PFSK-1 (cell line): ENCODE measurements around the gene LRRC8A.

Experiments
- FOXP2 ChIP-seq: optimal IDR thresholded peaks from 2 replicates; pipeline ENCODE3; 2011; ENCODE audit warnings: borderline replicate concordance, control low read depth, inconsistent platforms; ENCODE audit not compliant: insufficient read depth; ENCODE audit errors: extremely low read length, extremely low read depth
- POLR2AphosphoS5 ChIP-seq: IDR thresholded peaks from 2 replicates; pipeline ENCODE4 v1.6.1; 2012; ENCODE audit warnings: low read depth, mild to moderate bottlenecking, control low read depth, low read length, moderate library complexity
- SIN3A ChIP-seq: IDR thresholded peaks from 2 replicates; pipeline ENCODE4 v1.6.1; 2012; ENCODE audit warnings: mild to moderate bottlenecking, low read length, moderate library complexity, borderline replicate concordance; ENCODE audit not compliant: insufficient read depth
- TAF1 ChIP-seq: IDR thresholded peaks from 2 replicates; pipeline ENCODE4 v1.6.1; 2012; ENCODE audit warnings: low read length, control low read depth, borderline replicate concordance; ENCODE audit not compliant: insufficient read depth
- TF ChIP-seq, protein P1 (sequence below), 2 experiments: IDR thresholded peaks; 2 replicates each; pipeline versions ENCODE4 v1.6.1 to v1.8.0; 2011 to 2012; ENCODE audit warnings: low read depth in 2 of 2, low read length in 2 of 2, control low read depth in 1 of 2, inconsistent platforms in 1 of 2, mild to moderate bottlenecking in 1 of 2, moderate library complexity in 1 of 2; ENCODE audit not compliant: insufficient read depth in 1 of 2

LRRC8A gene

GRCh38 chr9:128912270-128912853 is 30.4 kb downstream of the LRRC8A start:
- TF ChIP-seq, protein P1, sequence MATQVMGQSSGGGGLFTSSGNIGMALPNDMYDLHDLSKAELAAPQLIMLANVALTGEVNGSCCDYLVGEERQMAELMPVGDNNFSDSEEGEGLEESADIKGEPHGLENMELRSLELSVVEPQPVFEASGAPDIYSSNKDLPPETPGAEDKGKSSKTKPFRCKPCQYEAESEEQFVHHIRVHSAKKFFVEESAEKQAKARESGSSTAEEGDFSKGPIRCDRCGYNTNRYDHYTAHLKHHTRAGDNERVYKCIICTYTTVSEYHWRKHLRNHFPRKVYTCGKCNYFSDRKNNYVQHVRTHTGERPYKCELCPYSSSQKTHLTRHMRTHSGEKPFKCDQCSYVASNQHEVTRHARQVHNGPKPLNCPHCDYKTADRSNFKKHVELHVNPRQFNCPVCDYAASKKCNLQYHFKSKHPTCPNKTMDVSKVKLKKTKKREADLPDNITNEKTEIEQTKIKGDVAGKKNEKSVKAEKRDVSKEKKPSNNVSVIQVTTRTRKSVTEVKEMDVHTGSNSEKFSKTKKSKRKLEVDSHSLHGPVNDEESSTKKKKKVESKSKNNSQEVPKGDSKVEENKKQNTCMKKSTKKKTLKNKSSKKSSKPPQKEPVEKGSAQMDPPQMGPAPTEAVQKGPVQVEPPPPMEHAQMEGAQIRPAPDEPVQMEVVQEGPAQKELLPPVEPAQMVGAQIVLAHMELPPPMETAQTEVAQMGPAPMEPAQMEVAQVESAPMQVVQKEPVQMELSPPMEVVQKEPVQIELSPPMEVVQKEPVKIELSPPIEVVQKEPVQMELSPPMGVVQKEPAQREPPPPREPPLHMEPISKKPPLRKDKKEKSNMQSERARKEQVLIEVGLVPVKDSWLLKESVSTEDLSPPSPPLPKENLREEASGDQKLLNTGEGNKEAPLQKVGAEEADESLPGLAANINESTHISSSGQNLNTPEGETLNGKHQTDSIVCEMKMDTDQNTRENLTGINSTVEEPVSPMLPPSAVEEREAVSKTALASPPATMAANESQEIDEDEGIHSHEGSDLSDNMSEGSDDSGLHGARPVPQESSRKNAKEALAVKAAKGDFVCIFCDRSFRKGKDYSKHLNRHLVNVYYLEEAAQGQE (IDR thresholded peaks at IDR 0.05; ENCODE audit: insufficient read depth in 1 of 2, low read depth in 2 of 2, low read length in 2 of 2) = no peak
- TF ChIP-seq POLR2AphosphoS5 (no peak), FOXP2 (no peak), TAF1 (no peak), SIN3A (no peak)

GRCh38 chr9:128913048-128913900 is 31.3 kb downstream of the LRRC8A start:
- no peak for TF ChIP-seq POLR2AphosphoS5
- TF ChIP-seq, protein P1 (IDR thresholded peaks at IDR 0.05; ENCODE audit: insufficient read depth in 1 of 2, low read depth in 2 of 2, low read length in 2 of 2) = no peak
- TF ChIP-seq TAF1 = no peak
- no peak for TF ChIP-seq FOXP2
- TF ChIP-seq SIN3A = no peak

DNA sequence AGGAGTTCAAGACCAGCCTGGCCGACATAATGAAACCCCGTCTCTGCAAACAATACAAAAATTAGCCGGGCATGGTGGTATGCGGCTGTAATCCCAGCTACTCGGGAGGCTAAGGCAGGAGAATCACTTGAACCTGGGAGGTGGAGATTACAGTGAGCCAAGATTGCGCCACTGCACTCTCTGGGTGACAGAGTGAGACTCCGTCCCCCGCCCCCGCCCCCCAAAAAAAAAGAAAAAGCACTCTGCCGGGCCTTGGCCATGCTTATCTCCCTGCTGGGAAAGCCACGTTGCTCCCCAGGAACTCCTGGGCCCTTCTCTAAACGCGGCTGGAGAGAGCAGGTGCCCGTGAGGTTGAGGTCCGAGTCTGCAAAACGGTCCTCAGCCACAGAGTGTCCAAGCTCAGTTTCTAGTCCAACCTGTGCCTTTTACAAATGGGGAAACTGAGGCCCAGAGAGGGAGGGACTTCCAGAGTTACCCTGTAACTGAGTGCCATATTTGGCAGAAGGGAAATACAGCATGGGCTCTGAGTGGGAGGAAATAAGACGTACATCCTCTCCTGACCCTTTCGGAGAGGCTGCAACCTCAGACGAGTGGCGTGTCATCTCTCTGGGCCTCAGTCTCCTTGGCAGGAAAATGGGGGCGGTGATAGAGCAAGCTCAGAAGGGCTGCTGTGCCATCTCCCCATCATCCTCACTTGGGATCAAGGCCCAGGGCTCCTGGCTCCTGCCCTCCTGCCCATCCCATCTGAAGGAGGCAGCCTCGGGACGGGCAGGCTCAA is 32.3 kb downstream of the LRRC8A start:
- TF ChIP-seq TAF1 (no peak), FOXP2 (no peak), SIN3A (no peak)
- TF ChIP-seq, protein P1 (IDR thresholded peaks at IDR 0.05; ENCODE audit: insufficient read depth in 1 of 2, low read depth in 2 of 2, low read length in 2 of 2) = no peak

GRCh38 chr9:128916204-128916603 is 34.3 kb downstream of the LRRC8A start:
- TF ChIP-seq, protein P1 (IDR thresholded peaks at IDR 0.05; ENCODE audit: insufficient read depth in 1 of 2, low read depth in 2 of 2, low read length in 2 of 2) = no peak
- TF ChIP-seq POLR2AphosphoS5 (no peak), FOXP2 (no peak), TAF1 (no peak)
